NOMO-1 treated with dmso at 0.1 percent for 144 hours (cell line): ENCODE measurements around the gene NTRK2.

Experiments
- DNase-seq: peaks from one replicate; lab custom pipeline; 2025; ENCODE audit not compliant: unreplicated experiment; lab: John Stamatoyannopoulos, UW

The NTRK2 gene

GRCh38 chr9:84966876-84967830 is 297.6 kb downstream of the NTRK2 start:
- no peak for DNase-seq

- DNase-seq = no peak
Observed at GRCh38 chr9:84969084-84969483, 299.6 kb downstream of the NTRK2 start.

GRCh38 chr9:84969736-84970135 is 300.2 kb downstream of the NTRK2 start:
- no peak for DNase-seq

GRCh38 chr9:84970432-84970831 is 300.9 kb downstream of the NTRK2 start:
- no peak for DNase-seq

- DNase-seq = no peak
Observed at GRCh38 chr9:84971571-84971970, 302.0 kb downstream of the NTRK2 start.

- no peak for DNase-seq
Observed at GRCh38 chr9:84974258-84974657, 304.7 kb downstream of the NTRK2 start.

GRCh38 chr9:84974855-84975254 is 305.3 kb downstream of the NTRK2 start:
- no peak for DNase-seq

GRCh38 chr9:84975926-84976325 is 306.4 kb downstream of the NTRK2 start:
- DNase-seq = no peak

GRCh38 chr9:84978661-84979060 is 309.1 kb downstream of the NTRK2 start:
- DNase-seq = no peak

GRCh38 chr9:84983749-84984148 is 314.2 kb downstream of the NTRK2 start:
- no peak for DNase-seq

GRCh38 chr9:84988621-84989020 is 319.1 kb downstream of the NTRK2 start:
- DNase-seq = no peak

- no peak for DNase-seq
Observed at GRCh38 chr9:84990416-84990815, 320.9 kb downstream of the NTRK2 start.

GRCh38 chr9:84990850-84991513 is 321.5 kb downstream of the NTRK2 start:
- no peak for DNase-seq

- DNase-seq = no peak
Observed at GRCh38 chr9:84991514-84991870, 322.0 kb downstream of the NTRK2 start.

- no peak for DNase-seq
Observed at GRCh38 chr9:84992381-84992780, 322.9 kb downstream of the NTRK2 start.

GRCh38 chr9:84993105-84993504 is 323.6 kb downstream of the NTRK2 start:
- DNase-seq = no peak

- DNase-seq = no peak
Observed at GRCh38 chr9:84996029-84996428, 326.5 kb downstream of the NTRK2 start.

- DNase-seq = no peak
Observed at GRCh38 chr9:84996716-84997115, 327.2 kb downstream of the NTRK2 start.

- DNase-seq = no peak
Observed at GRCh38 chr9:84997472-84997871, 327.9 kb downstream of the NTRK2 start.

GRCh38 chr9:84998639-84999038 is 329.1 kb downstream of the NTRK2 start:
- DNase-seq = no peak

GRCh38 chr9:84999788-85000187 is 330.3 kb downstream of the NTRK2 start:
- no peak for DNase-seq

GRCh38 chr9:85001925-85002324 is 332.4 kb downstream of the NTRK2 start:
- DNase-seq = no peak
